ENCODE results near the gene FBXL20.

- TF ChIP-seq CTCF (IDR thresholded peaks at IDR 0.05) (no peak), POLR2A (IDR thresholded peaks at IDR 0.05; ENCODE audit: low read depth) (no peak), POLR2AphosphoS5 (IDR thresholded peaks at IDR 0.05) (no peak)
Measured at GRCh38 chr17:39224778-39225307, 176.6 kb downstream of the FBXL20 start.

Measured in esophagus muscularis mucosa (tissue), 3 donors.